Gastroesophageal sphincter (tissue), 3 donors: Measurements from ENCODE around the gene KRT2.

ENCODE experiments used
- EP300 ChIP-seq: sonication (generic); formaldehyde crosslinking; IDR thresholded peaks from one replicate; pipeline ENCODE4 v1.6.1; 2017; ENCODE audit warnings: antibody characterized with exemption, mild to moderate bottlenecking
- POLR2A ChIP-seq, 2 donors: fragments of 450-650 bp; IDR thresholded peaks; one replicate each; pipeline ENCODE4 v1.6.1; 2017; ENCODE audit warnings: antibody characterized with exemption in 2 of 2, mild to moderate bottlenecking in 2 of 2, moderate library complexity in 1 of 2
- POLR2AphosphoS5 ChIP-seq: sonication (generic); formaldehyde crosslinking; IDR thresholded peaks from one replicate; pipeline ENCODE4 v1.6.1; 2017; ENCODE audit warnings: antibody characterized with exemption
- TF ChIP-seq, protein P1 (sequence below), 4 experiments: fragments of 200-600 bp in 2 of 4; fragments of 450-650 bp in 2 of 4; sonication (generic) in 1 of 4; IDR thresholded peaks; one replicate each; pipeline ENCODE4 v1.5.1; 2017 to 2019; ENCODE audit warnings: antibody characterized with exemption in 4 of 4, mild to moderate bottlenecking in 2 of 4, moderate library complexity in 2 of 4

DNA sequence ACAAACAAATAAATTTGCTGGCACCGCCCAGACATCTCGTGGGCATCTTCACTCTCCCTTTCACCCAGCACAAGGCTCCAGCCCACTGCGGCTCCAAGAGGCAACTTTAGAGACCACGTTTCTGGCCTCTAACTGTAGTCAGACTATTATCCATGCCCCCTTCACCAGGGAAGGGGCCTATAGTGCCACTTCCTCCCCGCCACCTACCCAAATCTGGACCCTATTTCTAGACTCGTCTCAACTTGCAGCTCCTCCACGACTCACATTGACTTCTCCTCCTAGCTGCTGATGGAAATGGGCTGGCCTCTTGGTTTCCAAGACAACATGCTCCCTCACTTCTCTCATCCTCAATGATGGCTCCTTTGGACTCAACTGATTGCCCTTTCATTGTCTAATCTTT, 15.9 kb upstream of the KRT2 start:
- TF ChIP-seq, protein P1, sequence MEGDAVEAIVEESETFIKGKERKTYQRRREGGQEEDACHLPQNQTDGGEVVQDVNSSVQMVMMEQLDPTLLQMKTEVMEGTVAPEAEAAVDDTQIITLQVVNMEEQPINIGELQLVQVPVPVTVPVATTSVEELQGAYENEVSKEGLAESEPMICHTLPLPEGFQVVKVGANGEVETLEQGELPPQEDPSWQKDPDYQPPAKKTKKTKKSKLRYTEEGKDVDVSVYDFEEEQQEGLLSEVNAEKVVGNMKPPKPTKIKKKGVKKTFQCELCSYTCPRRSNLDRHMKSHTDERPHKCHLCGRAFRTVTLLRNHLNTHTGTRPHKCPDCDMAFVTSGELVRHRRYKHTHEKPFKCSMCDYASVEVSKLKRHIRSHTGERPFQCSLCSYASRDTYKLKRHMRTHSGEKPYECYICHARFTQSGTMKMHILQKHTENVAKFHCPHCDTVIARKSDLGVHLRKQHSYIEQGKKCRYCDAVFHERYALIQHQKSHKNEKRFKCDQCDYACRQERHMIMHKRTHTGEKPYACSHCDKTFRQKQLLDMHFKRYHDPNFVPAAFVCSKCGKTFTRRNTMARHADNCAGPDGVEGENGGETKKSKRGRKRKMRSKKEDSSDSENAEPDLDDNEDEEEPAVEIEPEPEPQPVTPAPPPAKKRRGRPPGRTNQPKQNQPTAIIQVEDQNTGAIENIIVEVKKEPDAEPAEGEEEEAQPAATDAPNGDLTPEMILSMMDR (IDR thresholded peaks at IDR 0.05) = no peak
- no peak for TF ChIP-seq EP300
- TF ChIP-seq POLR2AphosphoS5 = no peak
- TF ChIP-seq POLR2A (IDR thresholded peaks at IDR 0.05) = no peak
